GM12878 (cell line): ENCODE results near the gene SEPTIN1. TPM values are rescaled to one million over a fixed set of nuclear protein-coding genes. Genes with fewer than 3 reads are reported as not detected.

Source experiments
- ATAC-seq: fragments of 200-7000 bp; cut with Tn5 transposase; 3 replicates; pipeline ENCODE4 v1.9.1; 2020; ENCODE audit warnings: mild to moderate bottlenecking, moderate library complexity
- BruUV-seq: library from RNA; stranded (reverse); fragments of 400-500 nt; replicated peaks from 2 replicates; lab custom pipeline; 2021; lab: Mats Ljungman, UMichigan
- CTCF ChIA-PET: fragments of 300-600 bp; sonication (Branson Sonifier 250); formaldehyde crosslinking; extraction: SDS; loops from one replicate; lab custom pipeline; 2021; ENCODE audit warnings: inconsistent platforms; lab: Yijun Ruan, JAX
- POLR2A ChIA-PET: fragments of 350-600 bp; formaldehyde crosslinking; extraction: SDS; loops from one replicate; lab custom pipeline; 2021; ENCODE audit warnings: inconsistent platforms; lab: Charles Lee
- RAD21 ChIA-PET: fragments of 300-600 bp; sonication (Branson Sonifier 250); formaldehyde crosslinking; loops from one replicate; lab custom pipeline; 2023; ENCODE audit warnings: antibody characterized with exemption; ENCODE audit not compliant: unreplicated experiment; lab: Charles Lee
- SMC1A ChIA-PET: fragments of 300-600 bp; sonication (Branson Sonifier 250); formaldehyde crosslinking; loops from one replicate; lab custom pipeline; 2023; ENCODE audit not compliant: unreplicated experiment, uncharacterized antibody; lab: Charles Lee
- DNase-seq: peaks from one replicate; pipeline ENCODE4 v3.0.0-alpha.2; 2011; ENCODE audit warnings: low read depth, low spot score
- FAIRE-seq: peaks from 3 replicates; lab custom pipeline; 2011; peaks lifted over from hg19 to GRCh38; lab: Jason Lieb, UNC
- H2AFZ ChIP-seq: 2 replicates; pipeline ENCODE4 v1.6.0; 2011; ENCODE audit warnings: low read depth, low read length, control low read depth; ENCODE audit not compliant: control insufficient read depth
- H3K27ac ChIP-seq: 2 replicates; pipeline ENCODE4 v1.5.1; 2011; ENCODE audit warnings: control low read depth; ENCODE audit not compliant: control insufficient read depth, insufficient read depth
- H3K27me3 ChIP-seq, 2 experiments: replicated peaks in 1 of 2; 2 replicates each; pipeline versions ENCODE4 v1.6.0 to v1.6.1; 2011; ENCODE audit warnings: low read length in 1 of 2; ENCODE audit not compliant: control insufficient read depth in 2 of 2, insufficient read depth in 2 of 2
- H3K36me3 ChIP-seq, 2 experiments: 2 replicates each; pipeline ENCODE4 v1.5.1; 2011; ENCODE audit warnings: low read length in 1 of 2; ENCODE audit not compliant: control insufficient read depth in 2 of 2, insufficient read depth in 2 of 2
- H3K4me1 ChIP-seq: 2 replicates; pipeline ENCODE4 v1.6.1; 2011; ENCODE audit warnings: mild to moderate bottlenecking, low read length, moderate library complexity, mixed read lengths; ENCODE audit not compliant: control insufficient read depth, insufficient read depth
- H3K4me2 ChIP-seq: 2 replicates; pipeline ENCODE4 v1.6.0; 2011; ENCODE audit warnings: control low read depth; ENCODE audit not compliant: control insufficient read depth, insufficient read depth
- H3K4me3 ChIP-seq: fragments of 200-600 bp; sonication (generic); 2 replicates; pipeline ENCODE4 v1.5.1; 2016
- H3K79me2 ChIP-seq: 2 replicates; pipeline ENCODE4 v1.6.0; 2011; ENCODE audit warnings: low read length; ENCODE audit not compliant: control insufficient read depth, insufficient read depth
- H3K9ac ChIP-seq: 2 replicates; pipeline ENCODE4 v1.8.0; 2011; ENCODE audit warnings: low read length, control low read depth, mixed read lengths; ENCODE audit not compliant: control insufficient read depth, insufficient read depth
- H3K9me3 ChIP-seq: replicated peaks from 3 replicates; pipeline ENCODE4 v1.5.1; 2011; ENCODE audit warnings: mild to moderate bottlenecking, low read length; ENCODE audit not compliant: control insufficient read depth, insufficient read depth
- H4K20me1 ChIP-seq: 2 replicates; pipeline ENCODE4 v1.6.0; 2011; ENCODE audit not compliant: control insufficient read depth, insufficient read depth
- ATF7 ChIP-seq: fragments of 450-650 bp; IDR thresholded peaks from 2 replicates; pipeline ENCODE4 v1.6.1; 2016; ENCODE audit warnings: low read depth, mild to moderate bottlenecking
- BCL11A ChIP-seq: IDR thresholded peaks from 2 replicates; pipeline ENCODE4 v1.6.1; 2011; ENCODE audit warnings: low read depth, low read length
- BHLHE40 ChIP-seq, 2 experiments: fragments of 450-650 bp in 1 of 2; IDR thresholded peaks; 2 replicates each; pipeline ENCODE4 v1.6.1; 2011 to 2017; ENCODE audit warnings: low read depth in 2 of 2, borderline replicate concordance in 1 of 2, improper control_type of control experiment in 1 of 2, low read length in 1 of 2, mild to moderate bottlenecking in 1 of 2
- CBX5 ChIP-seq: sonication (generic); IDR thresholded peaks from 2 replicates; pipeline ENCODE4 v1.6.1; 2016; ENCODE audit warnings: low read depth, moderate library complexity, mild to moderate bottlenecking, inconsistent platforms
- CHD1 ChIP-seq: IDR thresholded peaks from 2 replicates; pipeline ENCODE4 v1.6.1; 2012; ENCODE audit warnings: low read depth, low read length, improper control_type of control experiment
- CREM ChIP-seq: IDR thresholded peaks from 2 replicates; pipeline ENCODE4 v1.6.1; 2014; ENCODE audit warnings: antibody characterized with exemption, low read depth
- GABPA ChIP-seq: IDR thresholded peaks from 2 replicates; pipeline ENCODE4 v1.6.1; 2014; ENCODE audit warnings: antibody characterized with exemption, low read depth, mild to moderate bottlenecking, inconsistent platforms
- MEF2B ChIP-seq: fragments of 450-650 bp; IDR thresholded peaks from 2 replicates; pipeline ENCODE4 v1.6.1; 2018; ENCODE audit warnings: mild to moderate bottlenecking, moderate library complexity; ENCODE audit not compliant: partially characterized antibody, poor library complexity, severe bottlenecking
- MTA2 ChIP-seq: fragments of 450-650 bp; IDR thresholded peaks from 2 replicates; pipeline ENCODE4 v1.6.1; 2016; ENCODE audit warnings: low read depth, mild to moderate bottlenecking, moderate library complexity
- MXI1 ChIP-seq: fragments of 150-350 bp; IDR thresholded peaks from 2 replicates; pipeline ENCODE4 v1.6.1; 2011; ENCODE audit warnings: low read depth, mild to moderate bottlenecking, inconsistent platforms, low read length, improper control_type of control experiment
- NBN ChIP-seq: fragments of 450-650 bp; IDR thresholded peaks from 2 replicates; pipeline ENCODE4 v1.6.1; 2016
- NR2F1 ChIP-seq: fragments of 450-650 bp; conservative IDR thresholded peaks from 2 replicates; pipeline ENCODE4 v1.6.1; 2017; ENCODE audit warnings: mild to moderate bottlenecking
- RAD51 ChIP-seq: fragments of 450-650 bp; IDR thresholded peaks from 2 replicates; pipeline ENCODE4 v1.6.1; 2016; ENCODE audit warnings: moderate library complexity, mild to moderate bottlenecking, inconsistent platforms
- SPI1 ChIP-seq: IDR thresholded peaks from 2 replicates; pipeline ENCODE4 v1.6.1; 2011; ENCODE audit warnings: low read depth, mild to moderate bottlenecking, low read length, moderate library complexity, borderline replicate concordance; ENCODE audit not compliant: insufficient read depth
- SREBF1 ChIP-seq: IDR thresholded peaks from 2 replicates; pipeline ENCODE4 v1.6.1; 2012; ENCODE audit warnings: mild to moderate bottlenecking, low read length
- SREBF2 ChIP-seq: IDR thresholded peaks from 2 replicates; pipeline ENCODE4 v1.6.1; 2012; ENCODE audit warnings: mild to moderate bottlenecking, low read length
- ZNF207 ChIP-seq: fragments of 450-650 bp; IDR thresholded peaks from 2 replicates; pipeline ENCODE4 v1.6.1; 2014; ENCODE audit warnings: antibody characterized with exemption, mild to moderate bottlenecking, borderline replicate concordance
- WGBS: methylation state at CpG from one replicate; pipeline ENCODE4 v1.1.6; 2016; ENCODE audit warnings: low lambda C conversion rate; ENCODE audit not compliant: insufficient replicate concordance, insufficient coverage; ENCODE audit errors: missing lambda C conversion rate; 5-methylcytosine and 5-hydroxymethylcytosine counted together
- in situ Hi-C: fragments of 300-500 bp; cut with MboI; formaldehyde crosslinking; loops from 9 replicates; pipeline ENCODE4 v1.14.3; 2018; ENCODE audit warnings: mixed read lengths
- intact Hi-C: fragments of 100-400 bp; cut with micrococcal nuclease; formaldehyde crosslinking; loops from one replicate; pipeline ENCODE4 v1.14.2; 2022; ENCODE audit not compliant: unreplicated experiment
- polyA plus RNA-seq, 11 experiments: library from polyadenylated mRNA; depleted of rRNA in 4 of 11; unstranded in 6 of 11; stranded (reverse) in 5 of 11; fragments of >200 nt; fragmentation: Nextera tagmentation in 4 of 11; fragmentation: Illumina TruSeq in 1 of 11; extraction: Ambion mirVana in 4 of 11; extraction: Trizol in 1 of 11; gene quantifications; 1 replicate in 1 of 11; 2 replicates in 10 of 11; pipeline versions ENCODE4 v1.2.1 to v1.2.3, GENCODE V29; 2011 to 2016; ENCODE audit warnings: inconsistent platforms in 2 of 11, missing spikeins in 2 of 11, low read depth in 1 of 11
- total RNA-seq, 4 experiments: library from RNA; depleted of rRNA in 3 of 4; stranded (reverse); fragments of >200 nt in 3 of 4; fragmentation: Illumina TruSeq in 1 of 4; extraction: Trizol in 1 of 4; gene quantifications; 2 replicates each; pipeline versions ENCODE4 v1.2.1 to v1.2.3, GENCODE V29; 2013 to 2021
- TF ChIP-seq, protein P1 (sequence below): fragments of 450-650 bp; IDR thresholded peaks from 2 replicates; pipeline ENCODE4 v1.6.1; 2017; ENCODE audit warnings: mild to moderate bottlenecking, moderate library complexity
- TF ChIP-seq, protein P2 (sequence below): fragments of 150-350 bp; IDR thresholded peaks from 2 replicates; pipeline ENCODE4 v1.6.1; 2014; ENCODE audit warnings: mild to moderate bottlenecking, low read depth, low read length

SEPTIN1 gene
- total and polyA plus RNA-seq, 10 of the 15 experiments (the other 5 are each of a cell fraction or from before 2014, with no cell fraction given) = 2.8 to 153 (median 94.1) TPM

DNA sequence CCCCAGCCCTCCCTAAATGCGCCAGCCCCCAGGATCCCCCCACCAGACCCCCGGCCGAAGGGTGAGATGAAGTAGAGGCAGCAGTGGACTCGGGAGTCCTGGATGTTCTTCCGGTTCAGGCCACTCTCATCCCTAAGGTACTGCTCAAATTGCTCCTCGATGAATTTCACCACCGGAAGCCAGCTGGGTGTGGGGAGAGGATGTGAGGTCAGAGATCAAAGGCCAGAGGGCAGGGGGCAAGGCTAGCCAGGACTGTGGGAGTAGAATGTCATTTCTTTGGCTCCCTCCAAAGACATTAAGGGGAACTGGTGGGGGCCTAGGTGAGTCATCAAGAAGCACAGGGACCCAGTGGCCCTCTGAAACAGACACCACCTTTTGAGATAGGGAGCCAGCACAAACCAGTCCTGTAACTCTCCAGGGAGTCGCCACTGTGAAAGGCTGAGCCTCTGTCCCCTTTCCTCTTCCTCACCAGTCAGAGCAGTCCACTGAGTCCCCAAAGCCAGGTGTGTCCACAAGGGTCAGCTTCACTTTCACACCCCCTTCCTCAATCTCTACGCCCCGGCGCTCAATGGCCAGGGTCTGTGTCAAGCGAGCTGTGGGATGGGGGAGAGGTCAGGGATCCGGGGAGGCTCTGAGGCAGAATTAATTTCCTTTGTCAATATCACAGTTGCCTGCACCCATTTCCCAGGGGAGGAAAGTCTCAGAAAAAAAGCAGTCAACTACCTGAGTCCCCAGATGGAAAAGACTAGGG lies 895 bp downstream of the SEPTIN1 start:
- in situ Hi-C loops (no loop called here), intact Hi-C loops (no loop called here)
- H4K20me1 ChIP-seq = no peaks in the 10 kb centered on the region
- ATAC-seq (no peak), FAIRE-seq (no peak), DNase-seq (no peak)
- no peaks in the 10 kb centered on the region for H3K27me3 ChIP-seq
- H3K27ac ChIP-seq = peak overlapping the region; percentile 91
- WGBS = 57% methylated on average over 12 of the region's 13 CpGs
- peaks cover 27% of the 10 kb centered on the region for H3K79me2 ChIP-seq
- H3K9ac ChIP-seq = peak overlapping the region; percentile 76
- ChIA-PET RAD21 (interaction anchor here (1.3 to 3.2 kb wide), 3 partner anchors 11 to 27 kb away, joined by 3 to 25 read pairs (median 4); partner anchors contain the start of genes TBC1D10B and ZNF771), CTCF (interaction anchor here (1.6 to 2.8 kb wide), 4 partner anchors 10 to 217 kb away, joined by 6 to 23 read pairs (median 8); partner anchors contain the start of genes ZNF48 and ZNF771), SMC1A (interaction anchor here (1.1 to 3.3 kb wide), 3 partner anchors 10 to 35 kb away, joined by 3 to 12 read pairs (median 9); no protein-coding TSS in a partner anchor), POLR2A (interaction anchor here (1.4 to 4.3 kb wide), 5 partner anchors 10 to 316 kb away, joined by 3 to 37 read pairs (median 4); partner anchors contain the start of genes ALDOA, TBC1D10B and ZNF48)
- no TSS peak for BruUV-seq
- peaks cover 28% of the 10 kb centered on the region for H3K4me1 ChIP-seq
- peak overlapping the region; percentile 97 for H3K4me3 ChIP-seq
- H3K9me3 ChIP-seq = no peaks in the 10 kb centered on the region
- peak overlapping the region; percentile 94 for H3K4me2 ChIP-seq
- no peak overlapping the region for H2AFZ ChIP-seq
- peaks cover 0 to 4% of the 10 kb centered on the region in 2 experiments; a peak in 2 of 4 replicates for H3K36me3 ChIP-seq
- TF ChIP-seq CBX5 (no peak), BHLHE40 (IDR thresholded peaks at IDR 0.05; ENCODE audit: borderline replicate concordance in 1 of 2, low read depth in 2 of 2, low read length in 1 of 2) (no peak), MTA2 (peak; percentile 30; the same call in 1 of the 2 replicates), MXI1 (no peak), CHD1 (no peak), SREBF1 (no peak), CREM (no peak), MEF2B (peak; percentile 37), RAD51 (no peak), GABPA (no peak), NBN (no peak), NR2F1 (peak; percentile 91), ATF7 (no peak), SPI1 (peak; percentile 24; the same call in 1 of the 2 replicates), SREBF2 (no peak), ZNF207 (no peak), BCL11A (no peak)
- TF ChIP-seq, protein P1, sequence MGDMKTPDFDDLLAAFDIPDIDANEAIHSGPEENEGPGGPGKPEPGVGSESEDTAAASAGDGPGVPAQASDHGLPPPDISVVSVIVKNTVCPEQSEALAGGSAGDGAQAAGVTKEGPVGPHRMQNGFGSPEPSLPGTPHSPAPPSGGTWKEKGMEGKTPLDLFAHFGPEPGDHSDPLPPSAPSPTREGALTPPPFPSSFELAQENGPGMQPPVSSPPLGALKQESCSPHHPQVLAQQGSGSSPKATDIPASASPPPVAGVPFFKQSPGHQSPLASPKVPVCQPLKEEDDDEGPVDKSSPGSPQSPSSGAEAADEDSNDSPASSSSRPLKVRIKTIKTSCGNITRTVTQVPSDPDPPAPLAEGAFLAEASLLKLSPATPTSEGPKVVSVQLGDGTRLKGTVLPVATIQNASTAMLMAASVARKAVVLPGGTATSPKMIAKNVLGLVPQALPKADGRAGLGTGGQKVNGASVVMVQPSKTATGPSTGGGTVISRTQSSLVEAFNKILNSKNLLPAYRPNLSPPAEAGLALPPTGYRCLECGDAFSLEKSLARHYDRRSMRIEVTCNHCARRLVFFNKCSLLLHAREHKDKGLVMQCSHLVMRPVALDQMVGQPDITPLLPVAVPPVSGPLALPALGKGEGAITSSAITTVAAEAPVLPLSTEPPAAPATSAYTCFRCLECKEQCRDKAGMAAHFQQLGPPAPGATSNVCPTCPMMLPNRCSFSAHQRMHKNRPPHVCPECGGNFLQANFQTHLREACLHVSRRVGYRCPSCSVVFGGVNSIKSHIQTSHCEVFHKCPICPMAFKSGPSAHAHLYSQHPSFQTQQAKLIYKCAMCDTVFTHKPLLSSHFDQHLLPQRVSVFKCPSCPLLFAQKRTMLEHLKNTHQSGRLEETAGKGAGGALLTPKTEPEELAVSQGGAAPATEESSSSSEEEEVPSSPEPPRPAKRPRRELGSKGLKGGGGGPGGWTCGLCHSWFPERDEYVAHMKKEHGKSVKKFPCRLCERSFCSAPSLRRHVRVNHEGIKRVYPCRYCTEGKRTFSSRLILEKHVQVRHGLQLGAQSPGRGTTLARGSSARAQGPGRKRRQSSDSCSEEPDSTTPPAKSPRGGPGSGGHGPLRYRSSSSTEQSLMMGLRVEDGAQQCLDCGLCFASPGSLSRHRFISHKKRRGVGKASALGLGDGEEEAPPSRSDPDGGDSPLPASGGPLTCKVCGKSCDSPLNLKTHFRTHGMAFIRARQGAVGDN = peak; percentile 83
- TF ChIP-seq, protein P2, sequence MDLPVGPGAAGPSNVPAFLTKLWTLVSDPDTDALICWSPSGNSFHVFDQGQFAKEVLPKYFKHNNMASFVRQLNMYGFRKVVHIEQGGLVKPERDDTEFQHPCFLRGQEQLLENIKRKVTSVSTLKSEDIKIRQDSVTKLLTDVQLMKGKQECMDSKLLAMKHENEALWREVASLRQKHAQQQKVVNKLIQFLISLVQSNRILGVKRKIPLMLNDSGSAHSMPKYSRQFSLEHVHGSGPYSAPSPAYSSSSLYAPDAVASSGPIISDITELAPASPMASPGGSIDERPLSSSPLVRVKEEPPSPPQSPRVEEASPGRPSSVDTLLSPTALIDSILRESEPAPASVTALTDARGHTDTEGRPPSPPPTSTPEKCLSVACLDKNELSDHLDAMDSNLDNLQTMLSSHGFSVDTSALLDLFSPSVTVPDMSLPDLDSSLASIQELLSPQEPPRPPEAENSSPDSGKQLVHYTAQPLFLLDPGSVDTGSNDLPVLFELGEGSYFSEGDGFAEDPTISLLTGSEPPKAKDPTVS = no peak
